Left kidney (tissue), 2 donors: ENCODE results near the gene RBMS1. TPM values are rescaled to one million over a fixed set of nuclear protein-coding genes. Genes with fewer than 3 reads are reported as not detected.
"Not testable (repeated sequence)": the region's sequence is repeated elsewhere in the genome, so short reads cannot be mapped to it uniquely, and the experiment has no call there.

Experiments used
- DNase-seq: peaks from one replicate; pipeline ENCODE4 v3.0.0-alpha.2; 2013
- polyA plus RNA-seq: library from polyadenylated mRNA; unstranded; fragments of 120-200 nt; gene quantifications from one replicate; pipeline ENCODE4 v1.2.1, GENCODE V29; 2013; ENCODE audit not compliant: insufficient read length

The RBMS1 gene
- polyA plus RNA-seq, 1 donor = 177 TPM

DNA sequence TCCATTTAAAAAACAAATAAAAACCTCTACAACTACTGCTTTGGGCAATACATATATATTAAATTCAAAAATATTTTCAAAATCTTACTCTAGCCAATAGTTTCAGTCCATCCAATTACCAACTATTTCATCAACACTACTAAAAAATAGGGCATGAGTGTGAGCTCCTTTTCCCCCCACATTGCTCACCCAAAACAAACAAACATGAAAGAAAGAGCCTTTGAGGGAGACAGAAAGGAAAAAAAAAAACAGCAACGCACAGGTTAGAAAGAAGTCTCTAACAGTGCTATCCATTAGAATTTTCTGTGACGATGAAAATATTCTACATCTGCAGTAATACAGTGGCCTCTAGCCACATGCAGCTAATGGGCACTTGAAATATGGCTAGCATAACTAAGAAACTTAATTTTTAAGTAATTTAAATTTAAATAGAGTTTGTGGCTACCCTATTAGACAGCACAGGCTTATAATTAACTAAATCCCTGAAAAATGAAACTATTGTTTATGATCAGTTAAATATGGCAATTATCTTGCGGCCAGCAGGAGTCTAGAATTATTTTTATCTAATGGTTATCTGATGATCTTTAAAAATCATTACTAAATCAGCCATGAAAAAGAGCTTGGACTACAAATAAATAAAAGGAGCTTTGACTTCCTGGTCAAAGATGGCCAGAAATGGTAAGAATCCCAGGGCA is 59.2 kb downstream of the RBMS1 start:
- no peak for DNase-seq

DNA sequence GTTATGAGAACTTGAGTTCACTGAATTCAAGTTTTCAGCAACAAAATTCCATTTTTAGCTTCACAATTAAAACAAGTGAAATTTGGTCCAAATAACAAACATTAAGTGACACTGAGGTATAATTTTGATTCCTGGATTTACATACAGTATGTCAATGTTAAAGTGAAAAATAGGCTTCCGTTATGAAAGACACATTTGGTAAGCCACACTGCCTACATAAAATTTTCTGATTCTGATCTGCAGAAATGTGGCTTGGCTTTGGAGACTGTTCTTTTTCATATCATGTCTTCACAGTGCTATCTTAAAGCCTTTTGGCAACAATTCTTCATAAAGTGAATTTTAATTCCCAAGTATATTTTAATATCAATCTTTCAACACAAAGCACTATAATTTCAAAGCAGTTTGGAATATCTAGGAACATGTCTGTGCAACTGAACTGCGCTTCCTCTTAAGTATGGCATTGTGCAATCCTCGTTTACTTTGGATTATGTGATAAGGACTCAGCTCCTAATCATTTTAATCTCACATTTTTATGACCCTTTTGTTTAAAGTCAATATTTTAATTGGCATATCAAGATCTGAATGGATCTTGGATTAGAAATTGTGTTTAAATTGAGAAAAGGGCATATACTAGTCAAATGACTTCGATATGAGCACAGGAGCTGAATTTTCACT is 60.0 kb downstream of the RBMS1 start:
- no peak for DNase-seq

DNA sequence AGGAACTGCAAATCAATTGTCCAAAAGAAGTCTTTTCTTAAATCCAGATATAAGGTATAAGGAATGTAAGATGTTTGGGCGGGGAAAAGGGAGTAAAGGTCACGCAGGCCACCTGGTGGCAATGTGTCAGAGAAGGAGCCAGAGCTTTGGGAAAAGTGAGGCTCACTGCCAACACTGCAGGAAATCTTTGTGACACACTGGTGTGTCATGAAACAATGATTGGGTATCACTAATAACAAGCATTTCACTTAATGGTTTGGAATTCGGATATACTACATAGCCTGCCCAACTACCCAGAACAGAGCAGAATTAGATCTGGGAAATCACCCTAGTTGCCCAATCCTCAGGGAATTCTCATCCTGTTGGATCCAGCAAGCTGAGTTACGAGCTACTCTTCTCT is 61.0 kb downstream of the RBMS1 start:
- no peak for DNase-seq

DNA sequence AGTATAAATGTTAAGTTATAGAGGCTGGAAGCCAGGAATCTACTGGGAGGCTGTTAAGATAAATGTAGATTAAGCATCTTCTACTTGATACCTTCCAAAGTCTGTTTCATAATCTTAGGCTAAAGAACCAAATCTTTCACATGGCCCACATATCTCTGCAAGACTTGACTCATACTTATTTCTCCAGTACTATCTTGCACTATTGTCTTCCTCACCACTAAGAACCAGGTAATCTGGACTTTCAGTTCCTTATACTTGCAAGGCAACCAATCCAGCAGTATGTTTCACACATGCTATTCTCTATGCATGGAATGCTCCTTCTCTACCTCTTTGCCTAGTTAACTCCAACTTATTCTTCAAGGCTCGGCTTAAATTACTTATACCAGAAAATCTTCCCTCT is 62.2 kb downstream of the RBMS1 start:
- DNase-seq = no peak

DNA sequence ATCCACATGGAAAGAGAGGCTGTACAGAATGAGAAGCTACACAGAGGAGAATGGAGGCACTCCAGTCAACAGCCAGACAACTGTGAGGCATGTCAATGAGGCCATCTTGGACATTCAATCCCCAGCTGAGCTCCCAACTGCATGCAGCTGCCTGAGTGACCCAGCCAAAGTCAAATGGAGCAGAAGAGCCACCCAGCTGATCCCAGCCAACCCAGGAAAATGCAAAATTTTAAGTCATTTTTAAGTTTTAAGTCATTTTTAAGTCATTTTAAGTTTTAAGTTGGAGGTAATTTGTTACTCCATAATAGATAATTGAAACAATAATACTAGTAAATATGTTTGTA is 63.6 kb downstream of the RBMS1 start:
- no peak for DNase-seq

DNA sequence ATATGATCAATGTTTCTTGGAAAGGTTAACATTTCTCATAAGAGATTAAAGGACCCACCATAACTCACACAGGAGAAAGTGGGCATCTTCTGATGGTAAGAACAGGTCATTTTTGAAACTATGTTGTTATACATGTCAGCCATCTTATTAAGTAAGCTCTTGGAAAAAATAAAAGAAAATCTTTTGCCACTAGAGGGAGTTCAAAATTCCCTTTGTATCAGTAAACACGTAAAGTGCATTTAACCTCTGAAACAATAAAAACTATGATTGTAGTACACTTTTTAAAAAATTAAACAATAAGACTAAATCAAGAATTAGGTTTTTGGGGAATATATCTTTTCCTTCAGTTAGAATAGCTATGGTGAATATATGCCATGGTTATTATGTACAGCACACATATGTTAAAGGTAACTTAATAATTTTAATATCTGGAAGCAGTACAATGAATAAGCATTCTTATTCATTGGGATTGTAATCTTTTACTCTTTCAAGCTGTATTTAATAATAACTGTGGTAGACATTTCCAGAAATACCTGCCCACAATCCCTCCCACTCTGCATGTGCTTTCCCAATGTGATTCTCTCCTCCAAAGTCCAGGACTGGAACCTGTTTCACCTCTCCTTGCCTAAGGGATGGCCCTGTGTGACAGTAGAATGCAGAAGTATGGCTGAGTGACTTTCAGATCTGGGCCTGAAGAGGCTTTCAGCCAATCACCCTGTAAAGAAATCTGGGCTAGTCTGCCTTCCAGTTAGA is 64.2 kb downstream of the RBMS1 start:
- DNase-seq = peak; percentile 81

DNA sequence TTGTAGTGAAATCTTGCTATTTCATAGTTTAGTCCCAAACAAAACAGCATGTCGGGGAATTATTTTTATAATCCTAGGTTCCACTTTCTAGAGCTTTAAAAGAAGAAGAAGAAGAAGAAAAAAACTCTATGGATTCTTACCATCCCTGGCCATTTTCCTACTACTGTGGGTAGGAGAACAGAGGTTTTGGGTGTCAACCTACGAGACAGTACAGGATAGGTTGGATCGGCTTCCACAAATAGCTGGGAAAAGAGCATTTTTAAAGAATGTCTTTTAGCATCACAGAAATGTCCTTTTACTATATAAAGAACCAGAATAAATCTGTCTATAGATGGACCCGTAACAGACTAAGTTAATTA is 65.2 kb downstream of the RBMS1 start:
- DNase-seq = no peak

DNA sequence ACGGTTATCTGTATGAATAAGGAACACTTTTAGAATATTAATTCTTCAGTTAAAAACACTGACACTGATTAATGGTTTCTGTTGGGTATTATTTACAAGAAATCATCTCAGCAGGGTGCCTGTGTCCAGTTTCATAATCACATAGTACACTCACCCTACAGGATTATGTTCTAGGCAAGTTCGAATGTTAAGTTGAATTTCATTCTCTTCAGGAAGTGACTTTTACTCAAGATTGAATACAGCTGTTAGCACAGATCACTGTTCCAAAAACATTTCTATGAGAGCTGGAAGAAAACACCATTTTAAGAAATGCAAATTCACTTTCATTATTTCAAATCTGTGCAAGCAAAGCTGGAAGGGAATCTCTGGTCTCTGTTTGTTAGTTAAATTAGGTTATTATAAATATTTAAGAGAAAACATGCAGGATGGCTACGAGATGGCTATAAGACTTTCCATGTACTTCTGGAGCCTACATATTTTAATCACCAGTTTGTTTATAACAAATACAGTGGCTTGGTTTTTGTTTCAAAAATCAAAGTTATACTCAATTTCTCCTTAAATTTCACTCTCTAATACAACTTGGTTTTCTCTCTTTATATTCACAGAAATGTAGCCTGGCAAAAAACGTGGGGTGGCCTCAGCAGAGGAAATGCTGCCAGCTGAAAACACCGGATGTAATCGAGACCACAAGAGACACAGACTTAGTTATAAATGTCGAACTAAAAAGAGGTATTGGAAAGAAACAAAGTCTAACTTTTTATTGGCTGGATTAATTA is 65.8 kb downstream of the RBMS1 start:
- DNase-seq = peak; percentile 71

DNA sequence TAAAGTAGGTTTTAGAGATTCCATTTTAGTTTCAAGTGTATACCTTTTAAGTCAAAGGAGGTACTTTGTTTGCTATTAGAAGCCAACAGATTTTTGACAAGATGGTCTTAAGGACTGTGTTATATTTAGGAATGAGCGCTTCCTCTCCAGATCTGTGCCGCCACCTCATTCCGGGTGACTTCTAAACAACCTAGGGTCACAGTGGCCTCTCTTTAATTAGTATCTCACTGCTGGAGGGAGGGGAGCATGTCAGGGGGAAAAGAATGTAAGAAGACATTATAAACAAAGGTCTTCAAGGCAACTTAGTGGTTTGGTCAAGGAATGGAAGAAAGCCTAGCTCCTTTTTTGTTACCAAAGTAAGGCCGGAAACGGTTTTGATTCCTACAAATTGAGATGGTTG is 67.0 kb downstream of the RBMS1 start:
- DNase-seq = no peak

DNA sequence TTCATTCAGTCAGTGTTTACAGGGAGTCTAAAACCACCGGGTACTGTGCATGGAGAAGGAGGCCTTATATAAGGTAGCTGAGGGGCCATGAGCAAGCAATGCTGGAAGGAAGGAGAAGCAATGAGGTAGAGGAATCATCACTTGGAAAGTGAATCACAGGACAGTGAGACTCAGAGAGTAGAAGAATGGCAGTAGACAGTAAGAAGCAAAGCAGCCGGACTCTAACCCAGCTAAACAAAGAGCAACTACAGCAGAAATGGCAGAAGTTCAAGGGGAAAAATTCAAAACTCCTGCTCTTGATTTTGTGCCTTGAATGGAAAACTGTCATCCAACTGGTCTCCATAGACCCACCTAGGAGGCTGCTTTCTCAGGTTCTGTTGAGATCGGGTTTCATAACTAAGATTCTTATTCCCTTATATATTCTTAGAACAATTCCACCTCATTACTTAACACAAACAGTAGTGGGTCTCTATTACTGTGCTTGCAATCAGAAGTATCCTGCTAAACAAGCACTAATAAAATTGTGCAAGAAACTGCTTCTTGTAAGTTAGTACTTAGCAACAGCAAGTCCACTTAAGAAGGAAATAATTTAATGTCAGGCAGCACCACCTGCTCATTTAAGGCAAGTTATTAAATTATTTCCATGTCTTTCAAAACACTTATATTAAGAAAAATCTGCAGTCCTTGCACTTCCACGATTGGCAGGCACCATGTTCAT is 68.0 kb downstream of the RBMS1 start:
- no peak for DNase-seq

DNA sequence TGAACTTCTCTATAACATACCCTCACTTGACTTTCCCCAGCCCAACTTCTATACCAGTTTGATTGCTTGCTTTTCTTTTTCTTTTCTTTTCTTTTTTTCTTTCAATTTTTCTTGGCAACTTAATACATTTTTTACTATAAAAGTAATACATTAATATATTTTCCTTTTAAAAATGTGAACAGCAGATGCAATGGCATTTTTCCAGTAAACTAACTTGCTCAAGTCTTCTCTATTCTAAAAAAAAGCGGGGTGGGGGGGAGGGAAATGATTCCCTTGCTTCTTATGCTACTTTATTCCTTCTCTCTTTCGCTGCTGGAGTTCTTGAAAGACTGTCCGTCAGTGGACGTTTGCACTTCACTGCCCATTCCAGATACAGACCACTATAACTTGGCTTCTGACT is 70.5 kb downstream of the RBMS1 start:
- DNase-seq = no peak

DNA sequence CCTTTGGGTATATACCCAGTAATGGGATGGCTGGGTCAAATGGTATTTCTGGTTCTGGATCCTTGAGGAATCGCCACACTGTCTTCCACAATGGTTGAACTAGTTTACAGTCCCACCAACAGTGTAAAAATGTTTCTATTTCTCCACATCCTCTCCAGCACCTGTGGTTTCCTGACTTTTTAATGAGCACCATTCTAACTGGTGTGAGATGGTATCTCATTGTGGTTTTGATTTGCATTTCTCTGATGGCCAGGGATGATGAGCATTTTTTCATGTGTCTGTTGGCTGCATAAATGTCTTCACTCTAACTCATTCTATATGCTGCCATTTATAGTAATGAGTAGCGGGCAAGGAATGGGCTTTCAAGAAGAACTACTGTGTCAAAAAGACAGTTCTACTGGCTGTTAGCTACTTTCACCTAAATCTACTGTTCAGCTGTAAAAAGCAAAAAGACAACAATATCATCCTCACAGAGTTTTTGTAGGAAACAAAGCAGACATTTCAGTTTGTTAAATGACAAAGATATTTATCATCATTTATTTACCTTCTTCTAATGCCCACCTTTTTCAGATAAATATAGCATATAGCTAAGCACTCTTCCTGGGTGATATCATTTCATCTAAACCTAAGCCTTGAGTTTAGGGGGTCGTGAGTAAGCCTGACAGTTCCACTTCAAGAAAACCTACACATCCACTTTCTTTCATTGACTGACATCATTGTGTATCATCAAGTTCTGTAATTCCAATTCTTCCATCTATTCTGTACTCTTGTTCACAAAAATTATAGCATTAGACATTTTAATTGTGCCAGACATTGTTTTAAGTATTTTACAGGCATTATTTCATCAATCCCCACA is 71.7 kb downstream of the RBMS1 start:
- DNase-seq = not testable (repeated sequence)

DNA sequence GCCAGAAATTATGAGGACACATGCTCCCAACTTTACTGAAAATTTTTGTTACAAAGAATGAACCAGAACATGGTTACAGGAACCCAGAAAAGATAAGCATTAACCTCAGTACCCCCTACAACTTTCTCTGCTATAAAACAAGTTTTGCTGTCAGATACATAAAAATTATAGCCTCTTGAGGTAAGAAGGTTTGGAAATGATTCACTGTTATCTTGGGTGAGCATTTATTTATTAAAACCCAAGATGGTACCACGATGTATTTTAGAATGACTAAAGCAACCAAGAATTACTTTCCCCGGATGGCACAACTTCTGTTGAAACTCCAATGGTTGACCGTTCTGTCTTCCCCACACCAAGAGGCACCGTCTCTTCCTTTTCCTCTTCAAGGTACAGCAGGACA is 72.9 kb downstream of the RBMS1 start:
- no peak for DNase-seq

DNA sequence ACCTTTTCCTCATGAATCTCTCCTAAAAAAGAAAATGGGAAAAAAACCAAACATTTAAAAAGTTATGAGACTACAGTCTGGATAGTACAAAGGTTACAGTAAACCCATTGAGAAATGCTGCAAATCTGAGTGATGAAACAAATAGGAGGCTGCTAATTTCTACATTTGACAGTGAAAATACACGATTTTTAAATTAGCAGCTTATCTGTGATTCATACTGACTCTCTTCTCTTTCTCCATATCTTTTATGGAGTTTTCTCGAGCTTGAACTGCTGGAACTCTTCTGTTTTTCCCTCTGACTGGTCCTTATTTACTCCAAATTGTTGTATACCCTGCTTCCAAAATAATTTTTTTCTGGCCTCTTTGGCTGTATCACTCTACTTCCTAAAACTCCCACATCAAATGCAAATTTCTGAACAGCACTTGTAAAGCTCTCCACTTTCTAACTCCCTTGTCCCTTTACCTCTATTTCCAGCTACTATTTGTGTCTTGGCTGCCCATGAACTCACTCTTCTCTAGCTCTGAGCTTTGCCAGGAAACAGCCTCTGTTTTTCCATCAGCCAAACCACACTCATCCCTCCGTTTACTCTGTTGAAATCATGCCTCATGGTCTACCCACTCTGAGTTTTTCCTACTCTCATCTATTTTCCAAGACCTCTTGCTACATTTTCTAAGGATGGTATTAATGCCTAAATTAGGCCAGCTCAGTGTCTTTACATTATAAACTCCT is 73.7 kb downstream of the RBMS1 start:
- DNase-seq = no peak

DNA sequence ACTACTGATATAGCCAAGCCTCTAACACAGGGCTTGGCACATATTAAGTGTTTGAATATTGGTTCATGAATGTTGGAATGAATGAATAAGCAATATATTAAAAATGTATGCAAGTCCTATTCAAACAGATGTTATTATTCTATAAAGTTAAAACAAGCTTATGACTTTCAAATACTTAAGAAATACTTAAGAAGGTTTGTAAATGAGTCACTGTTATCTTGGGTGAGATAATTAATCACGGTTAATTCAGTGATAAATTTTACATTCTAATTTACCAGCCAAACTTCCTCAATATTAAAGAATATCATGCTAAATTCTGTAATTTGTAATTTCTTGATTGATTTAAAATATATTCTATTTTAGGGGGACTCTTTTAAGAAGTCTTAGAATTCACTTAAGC is 74.8 kb downstream of the RBMS1 start:
- no peak for DNase-seq

DNA sequence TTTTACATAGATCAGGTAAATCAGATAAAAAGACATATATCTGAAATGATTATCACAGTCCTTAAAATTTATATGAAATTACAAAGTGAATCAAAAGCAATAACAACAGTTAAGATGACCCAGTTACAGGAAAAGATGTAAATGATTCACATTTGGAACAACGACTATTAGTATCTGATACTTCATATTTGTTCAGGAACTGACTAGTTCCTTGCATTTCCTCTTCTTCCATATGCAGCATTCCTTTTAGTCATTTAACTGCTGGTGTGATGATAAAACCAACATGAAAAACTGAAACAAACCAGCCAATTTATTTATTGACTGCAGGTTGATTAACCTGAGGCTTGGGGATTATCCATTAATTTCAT is 75.2 kb downstream of the RBMS1 start:
- DNase-seq = no peak

DNA sequence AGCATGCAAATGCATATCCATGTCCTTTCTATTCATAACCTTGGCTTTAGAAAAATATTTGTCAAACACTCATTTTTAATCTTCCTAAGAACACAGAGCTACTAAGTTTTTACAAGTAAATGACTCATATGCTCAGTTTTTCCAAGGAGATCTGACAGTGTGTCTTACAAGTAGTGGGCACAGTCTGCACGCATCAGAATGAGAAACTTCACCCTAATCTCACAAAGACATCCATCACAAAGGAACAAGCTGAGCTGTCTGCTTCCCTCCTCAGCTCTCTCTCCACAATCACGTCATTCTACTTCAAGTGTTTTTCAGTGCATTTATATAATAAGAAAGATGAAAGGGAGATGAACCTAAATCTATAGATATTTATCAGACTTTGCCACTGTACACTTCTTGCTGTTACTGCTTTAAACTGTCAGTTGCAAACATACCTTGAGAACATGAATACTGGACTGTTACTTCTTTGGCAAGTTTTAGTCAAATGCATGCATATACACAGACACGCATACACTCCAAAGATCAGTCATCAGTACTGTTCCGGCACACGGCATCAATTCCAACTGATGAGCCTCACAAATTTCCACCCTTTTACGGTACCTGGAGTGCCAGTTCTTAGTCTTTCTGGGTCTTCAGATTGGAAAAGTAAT is 75.7 kb downstream of the RBMS1 start:
- no peak for DNase-seq

DNA sequence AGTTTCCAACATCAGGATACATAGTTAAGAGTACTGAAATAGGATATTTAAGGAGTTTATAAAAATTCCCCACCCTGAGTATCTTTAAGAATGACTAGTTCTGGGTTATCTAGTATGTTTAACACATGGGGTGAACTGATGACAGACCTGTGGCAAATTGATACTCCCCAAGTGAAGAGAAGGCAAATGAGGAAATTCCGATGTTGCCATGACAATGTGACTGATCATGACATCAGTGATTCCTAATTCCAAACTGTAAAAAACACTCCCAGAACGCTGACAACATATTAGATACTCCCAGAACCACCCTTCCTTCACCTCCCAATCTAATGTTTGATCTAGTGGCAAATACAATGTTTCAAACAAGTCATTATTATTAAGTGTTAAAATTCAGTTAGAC is 77.6 kb downstream of the RBMS1 start:
- no peak for DNase-seq

DNA sequence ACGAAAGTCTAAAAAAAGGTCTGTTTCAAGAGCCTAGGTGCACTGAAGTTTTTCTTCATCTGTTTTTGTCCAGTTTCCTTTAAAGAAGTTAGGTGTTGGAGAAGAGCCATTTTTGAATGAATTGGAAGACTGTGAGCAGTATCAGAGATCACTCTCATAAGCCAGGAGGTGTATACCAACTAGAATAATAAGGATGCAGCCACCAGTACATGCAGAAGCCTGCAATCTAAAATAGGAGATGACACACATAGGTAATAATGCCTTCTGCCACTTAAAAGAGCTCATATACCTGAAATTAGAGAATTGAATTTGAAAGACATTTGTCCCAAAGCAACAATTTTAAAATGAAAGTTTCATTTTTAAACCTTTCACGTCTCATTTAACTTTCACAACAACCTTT is 81.7 kb downstream of the RBMS1 start:
- DNase-seq = no peak

DNA sequence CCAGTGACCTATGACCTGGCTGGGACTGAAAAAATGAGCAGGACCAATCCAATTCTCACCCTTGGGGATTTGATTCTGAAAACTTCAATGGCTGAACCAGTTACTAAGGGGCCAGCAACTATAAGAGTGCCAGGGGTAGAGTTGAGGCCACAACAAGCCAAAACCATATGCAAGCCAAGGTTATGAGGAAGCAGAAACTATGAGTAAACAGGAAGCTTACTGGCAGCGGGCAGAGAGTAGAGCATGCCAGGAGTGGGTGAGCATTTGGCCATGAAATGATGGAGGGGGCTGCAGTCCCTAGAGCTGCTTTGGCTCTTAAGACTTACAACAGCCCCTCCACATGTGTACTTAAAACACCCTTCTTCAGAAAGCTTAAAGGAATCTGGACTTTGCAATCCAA is 82.4 kb downstream of the RBMS1 start:
- no peak for DNase-seq
